ENCODE measurements around the gene LRRC59. TPM values are rescaled to one million over a fixed set of nuclear protein-coding genes. Genes with fewer than 3 reads are reported as not detected.
"Not testable (repeated sequence)": the region's sequence is repeated elsewhere in the genome, so short reads cannot be mapped to it uniquely, and the experiment has no call there.

Gene LRRC59
- total RNA-seq, 1 donor from 2014 or later = 185 TPM

GRCh38 chr17:50420419-50421112, 23.2 kb upstream of the LRRC59 start:
- TF ChIP-seq EZH2 (IDR thresholded peaks at IDR 0.05; ENCODE audit: insufficient read depth, low read length) (no peak), CTCF (IDR thresholded peaks at IDR 0.05; ENCODE audit: insufficient read depth, low read depth, low read length) (no peak)
- Histone ChIP-seq H3K9ac (ENCODE audit: low read length) (no peak overlapping the region), H3K4me2 (ENCODE audit: low read length) (no peak overlapping the region), H3K4me3 (ENCODE audit: insufficient read depth, low read depth, low read length) (no peak overlapping the region), H3K27ac (ENCODE audit: low read depth, low read length) (no peak overlapping the region), H4K20me1 (ENCODE audit: insufficient read depth, low read length) (no peaks in the 10 kb centered on the region), H2AFZ (ENCODE audit: low read depth, low read length) (no peak overlapping the region), H3K79me2 (ENCODE audit: insufficient read depth, low read length) (no peaks in the 10 kb centered on the region), H3K9me3 (ENCODE audit: insufficient read depth, low read depth, low read length) (no peaks in the 10 kb centered on the region), H3K27me3 (ENCODE audit: insufficient read depth, low read length) (no peaks in the 10 kb centered on the region), H3K4me1 (ENCODE audit: insufficient read depth, low read length) (peaks cover 18% of the 10 kb centered on the region), H3K36me3 (ENCODE audit: insufficient read depth, low read length) (no peaks in the 10 kb centered on the region)
- H3K4me3 Mint-ChIP-seq (ENCODE audit: unreplicated experiment) = no peak overlapping the region
- H3K4me1 Mint-ChIP-seq (ENCODE audit: low read depth, unreplicated experiment) = peaks cover 17% of the 10 kb centered on the region
- no peaks in the 10 kb centered on the region for H3K27me3 Mint-ChIP-seq (ENCODE audit: low read depth, unreplicated experiment)
- no peak for FAIRE-seq
- H3K9me3 Mint-ChIP-seq (ENCODE audit: unreplicated experiment) = peaks cover 5% of the 10 kb centered on the region
- peaks cover 2% of the 10 kb centered on the region for H3K36me3 Mint-ChIP-seq (ENCODE audit: low read depth, unreplicated experiment)
- no peak overlapping the region for H3K27ac Mint-ChIP-seq (ENCODE audit: unreplicated experiment)
- DNase-seq (ENCODE audit: low read depth) = no peak

GRCh38 chr17:50419577-50419976, 22.3 kb upstream of the LRRC59 start:
- H3K4me1 ChIP-seq (ENCODE audit: insufficient read depth, low read length) = peaks cover 12% of the 10 kb centered on the region
- not testable (repeated sequence) for H3K27me3 ChIP-seq (ENCODE audit: insufficient read depth, low read length); H3K9ac ChIP-seq (ENCODE audit: low read length); H4K20me1 ChIP-seq (ENCODE audit: insufficient read depth, low read length); H3K36me3 Mint-ChIP-seq (ENCODE audit: low read depth, unreplicated experiment); FAIRE-seq; H3K79me2 ChIP-seq (ENCODE audit: insufficient read depth, low read length); H3K9me3 Mint-ChIP-seq (ENCODE audit: unreplicated experiment); DNase-seq (ENCODE audit: low read depth); H3K27me3 Mint-ChIP-seq (ENCODE audit: low read depth, unreplicated experiment); H3K27ac ChIP-seq (ENCODE audit: low read depth, low read length); H3K9me3 ChIP-seq (ENCODE audit: insufficient read depth, low read depth, low read length); H3K4me3 Mint-ChIP-seq (ENCODE audit: unreplicated experiment); H2AFZ ChIP-seq (ENCODE audit: low read depth, low read length); H3K36me3 ChIP-seq (ENCODE audit: insufficient read depth, low read length); H3K4me3 ChIP-seq (ENCODE audit: insufficient read depth, low read depth, low read length); H3K4me2 ChIP-seq (ENCODE audit: low read length); H3K27ac Mint-ChIP-seq (ENCODE audit: unreplicated experiment)
- peaks cover 13% of the 10 kb centered on the region for H3K4me1 Mint-ChIP-seq (ENCODE audit: low read depth, unreplicated experiment)

GRCh38 chr17:50414808-50415207, 17.5 kb upstream of the LRRC59 start:
- H4K20me1 ChIP-seq (ENCODE audit: insufficient read depth, low read length) = no peaks in the 10 kb centered on the region
- no peak overlapping the region for H3K4me2 ChIP-seq (ENCODE audit: low read length)
- no peak for TF ChIP-seq EZH2 (IDR thresholded peaks at IDR 0.05; ENCODE audit: insufficient read depth, low read length)
- no peak for TF ChIP-seq CTCF (IDR thresholded peaks at IDR 0.05; ENCODE audit: insufficient read depth, low read depth, low read length)
- no peak for FAIRE-seq
- no peak overlapping the region for H3K27ac ChIP-seq (ENCODE audit: low read depth, low read length)
- no peaks in the 10 kb centered on the region for H3K36me3 ChIP-seq (ENCODE audit: insufficient read depth, low read length)
- DNase-seq (ENCODE audit: low read depth) = no peak
- no peak overlapping the region for H2AFZ ChIP-seq (ENCODE audit: low read depth, low read length)
- H3K27me3 Mint-ChIP-seq (ENCODE audit: low read depth, unreplicated experiment) = peaks cover 6% of the 10 kb centered on the region
- no peak overlapping the region for H3K4me3 Mint-ChIP-seq (ENCODE audit: unreplicated experiment)
- no peaks in the 10 kb centered on the region for H3K79me2 ChIP-seq (ENCODE audit: insufficient read depth, low read length)
- H3K36me3 Mint-ChIP-seq (ENCODE audit: low read depth, unreplicated experiment) = peaks cover 4% of the 10 kb centered on the region
- no peak overlapping the region for H3K4me3 ChIP-seq (ENCODE audit: insufficient read depth, low read depth, low read length)
- no peak overlapping the region for H3K27ac Mint-ChIP-seq (ENCODE audit: unreplicated experiment)
- no peak overlapping the region for H3K9ac ChIP-seq (ENCODE audit: low read length)
- H3K27me3 ChIP-seq (ENCODE audit: insufficient read depth, low read length) = no peaks in the 10 kb centered on the region
- H3K4me1 Mint-ChIP-seq (ENCODE audit: low read depth, unreplicated experiment) = no peaks in the 10 kb centered on the region
- peaks cover 7% of the 10 kb centered on the region for H3K9me3 Mint-ChIP-seq (ENCODE audit: unreplicated experiment)
- H3K9me3 ChIP-seq (ENCODE audit: insufficient read depth, low read depth, low read length) = no peaks in the 10 kb centered on the region
- no peaks in the 10 kb centered on the region for H3K4me1 ChIP-seq (ENCODE audit: insufficient read depth, low read length)
